Spinal cord (tissue), 10 donors: ENCODE data around the gene SEMA3D. TPM values are rescaled to one million over a fixed set of nuclear protein-coding genes. Genes with fewer than 3 reads are reported as not detected.

Experiments used
- DNase-seq, 6 donors: peaks; one replicate each; pipeline versions ENCODE4 v3.0.0 to v3.0.0-alpha.2; 2013 to 2015; ENCODE audit warnings: low spot score in 6 of 6, low read depth in 4 of 6
- H3K27ac ChIP-seq: one replicate; pipeline ENCODE4 v1.5.1; 2013; ENCODE audit warnings: low read depth, low read length, control low read depth
- H3K27me3 ChIP-seq: one replicate; pipeline ENCODE4 v1.6.1; 2013; ENCODE audit warnings: low read length; ENCODE audit not compliant: control insufficient read depth, insufficient read depth
- H3K36me3 ChIP-seq: one replicate; pipeline ENCODE4 v1.6.1; 2013; ENCODE audit warnings: low read length; ENCODE audit not compliant: control insufficient read depth, insufficient read depth
- H3K4me1 ChIP-seq: one replicate; pipeline ENCODE4 v1.6.1; 2013; ENCODE audit warnings: low read length; ENCODE audit not compliant: control insufficient read depth, insufficient read depth
- H3K4me3 ChIP-seq: one replicate; pipeline ENCODE4 v1.5.1; 2013; ENCODE audit warnings: low read depth, low read length, control low read depth
- H3K9me3 ChIP-seq: one replicate; pipeline ENCODE4 v1.6.1; 2013; ENCODE audit warnings: low read length; ENCODE audit not compliant: control insufficient read depth, insufficient read depth
- WGBS: methylation state at CpG from one replicate; pipeline ENCODE4 v1.1.5; 2013; ENCODE audit warnings: missing lambda C conversion rate; ENCODE audit not compliant: insufficient coverage; 5-methylcytosine and 5-hydroxymethylcytosine counted together
- polyA plus RNA-seq, 2 donors: library from polyadenylated mRNA; unstranded; fragments of 120-200 nt; gene quantifications; one replicate each; pipeline ENCODE4 v1.2.1, GENCODE V29; 2013; ENCODE audit not compliant: insufficient read length in 2 of 2
- total RNA-seq, 2 donors: library from RNA; depleted of rRNA in 1 of 2; stranded (reverse); fragments of 120-200 nt in 1 of 2; fragments of >200 nt in 1 of 2; gene quantifications; one replicate each; pipeline versions ENCODE4 v1.2.3 to v1.2.4, GENCODE V29; 2013 to 2014
- donor health status: healthy.

Gene SEMA3D
- total and polyA plus RNA-seq, 4 donors: 8.8 to 41.0 (median 24.4) TPM

GRCh38 chr7:85018498-85018897, 168.4 kb downstream of the SEMA3D start:
- Histone ChIP-seq H3K4me3 (no peak overlapping the region), H3K27me3 (no peaks in the 10 kb centered on the region), H3K9me3 (no peaks in the 10 kb centered on the region), H3K27ac (no peak overlapping the region), H3K4me1 (no peaks in the 10 kb centered on the region), H3K36me3 (no peaks in the 10 kb centered on the region)
- DNase-seq: no peak
- no CpG with 5 or more reads among the region's 1 CpG for WGBS

DNA sequence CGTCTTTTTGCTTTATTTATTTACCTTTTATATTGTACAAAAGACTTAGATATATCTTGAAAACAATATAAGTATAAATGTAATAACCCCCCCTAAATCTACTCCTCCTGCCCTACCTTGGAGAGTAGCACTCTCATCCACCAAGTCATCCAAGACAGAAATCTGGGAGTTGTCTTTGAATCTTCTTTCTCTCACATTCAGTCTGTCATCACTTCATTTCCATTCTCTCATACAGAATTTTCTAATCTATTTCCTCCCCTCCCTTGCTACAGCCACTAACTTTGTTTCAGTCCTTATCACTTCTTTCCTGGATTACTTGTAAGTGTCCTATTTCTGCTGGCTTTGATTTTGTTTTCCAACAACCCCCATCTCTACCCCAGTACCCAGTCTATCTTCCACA, 170.6 kb downstream of the SEMA3D start:
- no CpG with 5 or more reads among the region's 1 CpG for WGBS

DNA sequence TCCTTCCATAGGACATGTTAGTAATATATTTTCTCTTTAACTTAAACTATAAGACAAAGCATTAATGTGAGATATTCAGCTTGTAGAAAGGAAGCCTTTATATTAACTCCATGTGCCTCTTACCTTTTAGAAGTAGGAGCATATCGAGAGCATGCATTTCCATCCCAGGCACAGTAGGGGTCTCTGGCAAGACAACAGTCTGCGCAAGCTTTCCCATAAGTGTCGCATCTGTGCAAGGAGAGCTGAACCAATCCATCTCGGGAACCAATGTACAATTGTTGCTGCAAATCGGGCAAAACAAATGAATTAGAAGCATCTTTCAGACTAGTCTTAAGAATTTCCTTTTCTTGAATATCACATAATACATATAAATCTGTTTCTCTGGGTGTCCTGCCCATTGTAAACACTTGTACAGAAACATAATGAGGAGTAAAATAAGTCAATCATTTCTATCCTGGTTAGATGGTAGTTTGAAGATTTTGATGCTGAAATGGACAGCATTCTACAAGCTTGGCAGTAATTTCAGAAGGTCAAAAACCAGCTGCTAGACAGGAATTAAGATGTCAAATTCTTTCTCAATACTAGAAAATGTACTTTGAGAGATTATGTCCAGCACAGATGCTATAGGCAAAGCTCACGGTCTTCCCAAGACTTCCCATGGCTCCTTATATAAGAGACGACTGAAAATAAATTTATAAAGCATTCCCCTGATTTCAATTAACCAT, 171.8 kb downstream of the SEMA3D start:
- DNase-seq: peak in 1 of 6 donors; percentile 73
- Histone ChIP-seq H3K4me1 (no peaks in the 10 kb centered on the region), H3K27ac (no peak overlapping the region), H3K36me3 (no peaks in the 10 kb centered on the region), H3K27me3 (no peaks in the 10 kb centered on the region), H3K4me3 (no peak overlapping the region), H3K9me3 (no peaks in the 10 kb centered on the region)
- 84% methylated on average over 3 of the region's 7 CpGs for WGBS

More for the DNA sequence above, 170.6 kb downstream of the SEMA3D start:
- no peaks in the 10 kb centered on the region for H3K9me3 ChIP-seq
- H3K4me3 ChIP-seq: no peak overlapping the region
- no peaks in the 10 kb centered on the region for H3K4me1 ChIP-seq
- DNase-seq: no peak
- no peak overlapping the region for H3K27ac ChIP-seq
- no peaks in the 10 kb centered on the region for H3K27me3 ChIP-seq
- H3K36me3 ChIP-seq: no peaks in the 10 kb centered on the region

GRCh38 chr7:85011127-85011526, 175.7 kb downstream of the SEMA3D start:
- WGBS: 90% methylated on average over 3 of the region's 4 CpGs
- Histone ChIP-seq H3K4me1 (no peaks in the 10 kb centered on the region), H3K4me3 (no peak overlapping the region)

GRCh38 chr7:85010306-85010705, 176.6 kb downstream of the SEMA3D start:
- Histone ChIP-seq H3K9me3 (no peaks in the 10 kb centered on the region), H3K4me1 (no peaks in the 10 kb centered on the region), H3K27me3 (no peaks in the 10 kb centered on the region), H3K4me3 (no peak overlapping the region), H3K27ac (no peak overlapping the region), H3K36me3 (no peaks in the 10 kb centered on the region)
- no peak for DNase-seq

More at GRCh38 chr7:85011127-85011526, 175.7 kb downstream of the SEMA3D start:
- Histone ChIP-seq H3K27me3 (no peaks in the 10 kb centered on the region), H3K9me3 (no peaks in the 10 kb centered on the region), H3K27ac (no peak overlapping the region), H3K36me3 (no peaks in the 10 kb centered on the region)
- no peak for DNase-seq

GRCh38 chr7:85006754-85007153, 180.1 kb downstream of the SEMA3D start:
- DNase-seq: no peak
- WGBS: no CpG with 5 or more reads among the region's 1 CpG
- H3K9me3 ChIP-seq: no peaks in the 10 kb centered on the region
- H3K27ac ChIP-seq: no peak overlapping the region
- H3K27me3 ChIP-seq: no peaks in the 10 kb centered on the region
- no peaks in the 10 kb centered on the region for H3K36me3 ChIP-seq
- H3K4me1 ChIP-seq: no peaks in the 10 kb centered on the region
- no peak overlapping the region for H3K4me3 ChIP-seq

GRCh38 chr7:85004402-85004801, 182.5 kb downstream of the SEMA3D start:
- no peak for DNase-seq
- Histone ChIP-seq H3K36me3 (no peaks in the 10 kb centered on the region), H3K4me3 (no peak overlapping the region), H3K4me1 (no peaks in the 10 kb centered on the region), H3K27ac (no peak overlapping the region), H3K27me3 (no peaks in the 10 kb centered on the region), H3K9me3 (no peaks in the 10 kb centered on the region)
- 64% methylated on average over 1 of the region's 2 CpGs for WGBS

DNA sequence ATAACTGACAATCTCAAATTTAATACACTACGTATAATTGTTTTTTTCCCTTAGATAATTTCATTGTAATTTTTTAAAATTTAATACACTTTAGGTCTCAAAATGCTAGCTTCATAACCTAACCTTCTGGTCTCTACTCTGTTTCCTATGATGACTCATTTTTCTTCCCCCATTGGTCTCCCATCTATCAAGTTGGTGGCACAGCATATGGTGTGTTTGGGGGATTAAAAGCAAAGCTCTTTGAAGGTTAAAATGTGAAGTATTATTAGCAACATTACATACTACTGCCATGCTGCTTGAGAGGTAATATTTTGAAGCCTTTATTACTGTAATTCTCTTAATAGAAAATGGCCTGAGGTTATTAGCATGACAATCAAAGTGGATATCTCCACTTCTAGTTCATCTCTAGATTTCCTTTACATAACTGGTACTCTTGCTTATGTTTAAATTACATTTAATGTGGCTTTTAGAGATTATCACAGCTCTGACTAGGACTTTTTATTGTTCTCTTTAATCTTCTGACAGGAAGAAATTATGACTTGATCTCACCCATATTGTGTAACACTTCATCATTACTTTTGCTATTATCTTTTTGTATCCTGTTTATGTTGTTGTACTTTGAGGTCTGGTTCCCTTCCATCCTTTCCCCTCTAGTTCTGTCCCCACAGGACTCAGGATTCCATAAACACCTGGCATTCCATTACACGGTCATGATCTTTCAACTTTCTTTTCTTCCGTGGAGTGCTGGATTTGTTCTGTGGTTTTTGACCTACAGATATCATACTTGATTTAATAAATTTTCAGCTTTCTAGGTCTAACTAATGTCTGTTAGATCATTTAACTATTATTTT, 185.1 kb downstream of the SEMA3D start:
- Histone ChIP-seq H3K4me3 (no peak overlapping the region), H3K9me3 (no peaks in the 10 kb centered on the region), H3K27ac (no peak overlapping the region), H3K27me3 (no peaks in the 10 kb centered on the region), H3K36me3 (no peaks in the 10 kb centered on the region), H3K4me1 (no peaks in the 10 kb centered on the region)
- DNase-seq: no peak
- no CpG with 5 or more reads among the region's 3 CpGs for WGBS

DNA sequence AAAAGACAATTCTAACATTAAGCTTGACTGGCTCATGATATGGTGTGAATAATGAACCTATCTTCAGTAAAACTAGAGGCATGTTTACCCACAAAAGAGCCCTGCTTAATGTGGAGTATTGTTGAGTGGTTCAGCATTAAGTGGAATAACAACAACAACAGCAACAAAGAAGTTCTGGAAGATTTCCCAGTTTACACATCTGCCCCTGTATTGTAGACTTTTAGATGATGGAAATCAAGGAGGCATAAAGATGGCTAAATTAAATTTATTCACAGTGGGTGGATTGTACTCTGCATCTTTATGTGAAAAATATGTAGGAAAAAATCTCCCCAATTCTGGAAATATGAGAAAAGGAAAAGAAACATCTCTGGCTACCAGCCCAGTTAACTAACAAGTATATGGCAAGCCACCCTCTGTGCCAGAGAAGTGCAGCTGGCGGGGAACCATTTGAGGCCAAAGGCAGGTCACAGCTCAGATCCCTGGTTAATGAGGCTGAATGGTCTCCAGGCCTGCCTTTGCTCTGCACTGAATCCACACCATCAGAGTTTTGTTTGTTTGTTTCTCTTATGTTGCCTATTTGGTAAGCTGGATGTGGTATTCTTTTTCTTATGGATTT, 186.0 kb downstream of the SEMA3D start:
- Histone ChIP-seq H3K4me3 (no peak overlapping the region), H3K9me3 (no peaks in the 10 kb centered on the region), H3K36me3 (no peaks in the 10 kb centered on the region), H3K27ac (no peak overlapping the region), H3K4me1 (no peaks in the 10 kb centered on the region), H3K27me3 (no peaks in the 10 kb centered on the region)
- WGBS: no CpG with 5 or more reads among the region's 1 CpG
- peak in 3 of 6 donors; percentile 20 to 64 (median 62) for DNase-seq
